H9 (cell line): ENCODE data around the gene SIGLEC7. TPM values are rescaled to one million over a fixed set of nuclear protein-coding genes. Genes with fewer than 3 reads are reported as not detected.

ENCODE experiments used
- DNase-seq: peaks from one replicate; pipeline ENCODE4 v3.0.0-alpha.2; 2017
- H2AFZ ChIP-seq: one replicate; pipeline ENCODE4 v1.6.1; 2013; ENCODE audit warnings: mild to moderate bottlenecking, low read length, control low read depth, moderate library complexity
- H2AK5ac ChIP-seq: 2 replicates; pipeline ENCODE4 v1.6.1; 2013; ENCODE audit warnings: low read length, control low read depth, mixed read lengths; ENCODE audit not compliant: insufficient read length
- H2BK120ac ChIP-seq: one replicate; pipeline ENCODE4 v1.6.1; 2013; ENCODE audit warnings: low read depth, mild to moderate bottlenecking, low read length, control low read depth, inconsistent platforms; ENCODE audit not compliant: poor library complexity, severe bottlenecking
- H2BK12ac ChIP-seq: 2 replicates; pipeline ENCODE4 v1.6.1; 2013; ENCODE audit warnings: low read length, control low read depth, mixed read lengths, low read depth; ENCODE audit not compliant: insufficient read length
- H2BK15ac ChIP-seq: 2 replicates; pipeline ENCODE4 v1.6.1; 2013; ENCODE audit warnings: low read depth, low read length, control low read depth
- H2BK20ac ChIP-seq: one replicate; pipeline ENCODE4 v1.6.1; 2013; ENCODE audit warnings: low read depth, mild to moderate bottlenecking, low read length, control low read depth, inconsistent platforms; ENCODE audit not compliant: poor library complexity, severe bottlenecking
- H2BK5ac ChIP-seq: 2 replicates; pipeline ENCODE4 v1.6.1; 2013; ENCODE audit warnings: low read length, control low read depth, mixed read lengths; ENCODE audit not compliant: insufficient read length
- H3K14ac ChIP-seq: 2 replicates; pipeline ENCODE4 v1.6.1; 2013; ENCODE audit warnings: low read length, control low read depth; ENCODE audit not compliant: insufficient read depth
- H3K18ac ChIP-seq: 2 replicates; pipeline ENCODE4 v1.6.1; 2013; ENCODE audit warnings: low read depth, mild to moderate bottlenecking, mixed read lengths, low read length, control low read depth; ENCODE audit not compliant: insufficient read length
- H3K23ac ChIP-seq: 2 replicates; pipeline ENCODE4 v1.6.1; 2013; ENCODE audit warnings: low read length, control low read depth, mixed read lengths, low read depth; ENCODE audit not compliant: insufficient read length
- H3K23me2 ChIP-seq: 2 replicates; pipeline ENCODE4 v1.6.1; 2013; ENCODE audit warnings: low read depth, mild to moderate bottlenecking, mixed read lengths, low read length, control low read depth; ENCODE audit not compliant: insufficient read length, poor library complexity, severe bottlenecking
- H3K27ac ChIP-seq: 2 replicates; pipeline ENCODE4 v1.5.1; 2013; ENCODE audit warnings: low read length, control low read depth, mixed read lengths, low read depth; ENCODE audit not compliant: insufficient read length
- H3K27me3 ChIP-seq: 2 replicates; pipeline ENCODE4 v1.6.1; 2013; ENCODE audit warnings: low read length, control low read depth, inconsistent platforms; ENCODE audit not compliant: insufficient read depth
- H3K4ac ChIP-seq: 2 replicates; pipeline ENCODE4 v1.6.1; 2013; ENCODE audit warnings: low read depth, mild to moderate bottlenecking, control low read depth, inconsistent platforms, low read length, moderate library complexity
- H3K4me1 ChIP-seq: 2 replicates; pipeline ENCODE4 v1.6.1; 2013; ENCODE audit warnings: low read length, control low read depth, inconsistent platforms; ENCODE audit not compliant: insufficient read depth
- H3K4me2 ChIP-seq: 2 replicates; pipeline ENCODE4 v1.6.1; 2013; ENCODE audit warnings: low read length, control low read depth, mixed read lengths; ENCODE audit not compliant: insufficient read length, insufficient read depth
- H3K56ac ChIP-seq: 2 replicates; pipeline ENCODE4 v1.6.1; 2013; ENCODE audit warnings: low read depth, mild to moderate bottlenecking, mixed read lengths, low read length, control low read depth; ENCODE audit not compliant: insufficient read length
- H3K79me1 ChIP-seq: 2 replicates; pipeline ENCODE4 v1.6.1; 2013; ENCODE audit warnings: low read depth, mild to moderate bottlenecking, moderate library complexity, low read length, control low read depth, inconsistent platforms; ENCODE audit not compliant: insufficient read depth, poor library complexity, severe bottlenecking
- H3K79me2 ChIP-seq: 2 replicates; pipeline ENCODE4 v1.6.1; 2013; ENCODE audit warnings: low read length, control low read depth, inconsistent platforms; ENCODE audit not compliant: insufficient read depth
- H3K9ac ChIP-seq: 2 replicates; pipeline ENCODE4 v1.6.1; 2013; ENCODE audit warnings: low read length, control low read depth, mixed read lengths; ENCODE audit not compliant: insufficient read length; ENCODE audit errors: extremely low read depth
- H3K9me3 ChIP-seq: one replicate; pipeline ENCODE4 v1.6.1; 2013; ENCODE audit warnings: low read depth, low read length, inconsistent platforms; ENCODE audit not compliant: control insufficient read depth
- H3T11ph ChIP-seq: one replicate; pipeline ENCODE4 v1.6.1; 2013; ENCODE audit warnings: mild to moderate bottlenecking, low read length, control low read depth, inconsistent platforms
- H4K20me1 ChIP-seq: one replicate; pipeline ENCODE4 v1.6.1; 2013; ENCODE audit not compliant: control insufficient read depth, insufficient read length, insufficient read depth
- H4K5ac ChIP-seq: 2 replicates; pipeline ENCODE4 v1.6.1; 2013; ENCODE audit warnings: low read depth, mild to moderate bottlenecking, mixed read lengths, low read length, control low read depth; ENCODE audit not compliant: insufficient read length
- H4K8ac ChIP-seq: replicated peaks from 2 replicates; pipeline ENCODE4 v1.6.1; 2013; ENCODE audit warnings: low read length, control low read depth, mixed read lengths, low read depth; ENCODE audit not compliant: insufficient read length
- H4K91ac ChIP-seq: 2 replicates; pipeline ENCODE4 v1.6.1; 2013; ENCODE audit warnings: low read depth, mild to moderate bottlenecking, moderate library complexity, mixed read lengths, low read length, control low read depth; ENCODE audit not compliant: insufficient read length
- H3K27ac Mint-ChIP-seq, 3 experiments: 2 replicates in 2 of 3; 3 replicates in 1 of 3; pipeline ENCODE4 v1.8.0; 2020 to 2021; ENCODE audit warnings: mixed read lengths in 3 of 3, mild to moderate bottlenecking in 1 of 3, moderate library complexity in 1 of 3
- H3K27me3 Mint-ChIP-seq: 2 replicates; pipeline ENCODE4 v1.8.0; 2021; ENCODE audit warnings: low read depth, mild to moderate bottlenecking, moderate library complexity, mixed read lengths
- H3K36me3 Mint-ChIP-seq, 3 experiments: 2 replicates in 2 of 3; 3 replicates in 1 of 3; pipeline ENCODE4 v1.8.0; 2020 to 2021; ENCODE audit warnings: low read depth in 3 of 3, mixed read lengths in 3 of 3; ENCODE audit not compliant: insufficient read depth in 1 of 3
- H3K4me1 Mint-ChIP-seq, 2 experiments: 2 replicates each; pipeline ENCODE4 v1.8.0; 2020; ENCODE audit warnings: mixed read lengths in 2 of 2
- H3K4me3 Mint-ChIP-seq, 2 experiments: 2 replicates in 1 of 2; 3 replicates in 1 of 2; pipeline ENCODE4 v1.8.0; 2020 to 2021; ENCODE audit warnings: mild to moderate bottlenecking in 2 of 2, mixed read lengths in 2 of 2, moderate library complexity in 1 of 2
- H3K9me3 Mint-ChIP-seq, 2 experiments: 2 replicates in 1 of 2; 3 replicates in 1 of 2; pipeline ENCODE4 v1.8.0; 2020; ENCODE audit warnings: mild to moderate bottlenecking in 2 of 2, mixed read lengths in 2 of 2, moderate library complexity in 1 of 2
- WGBS: extraction: QIAGEN DNeasy Blood & Tissue Kit; methylation state at CpG from one replicate; pipeline ENCODE4 v1.1.7; 2013; ENCODE audit warnings: missing lambda C conversion rate, low lambda C conversion rate, mixed read lengths; ENCODE audit not compliant: insufficient read length; ENCODE audit errors: extremely low coverage; 5-methylcytosine and 5-hydroxymethylcytosine counted together
- total RNA-seq: library from RNA; stranded (reverse); gene quantifications from 2 replicates; pipeline ENCODE4 v1.2.1, GENCODE V29; 2021
- TF ChIP-seq, protein P1 (sequence below): fragments of 200-600 bp; sonication (generic); conservative IDR thresholded peaks from 3 replicates; pipeline ENCODE4 v1.8.0; 2021; ENCODE audit warnings: antibody characterized with exemption, mild to moderate bottlenecking

SIGLEC7 gene
- total RNA-seq, 1 experiment from 2014 or later, result not detected

- no peak overlapping the region for H3K14ac ChIP-seq
- Mint-ChIP-seq H3K27ac (no peak overlapping the region), H3K9me3 (peaks cover 0 to 82% of the 10 kb centered on the region in 2 experiments; a peak in 4 of 5 replicates), H3K36me3 (no peaks in the 10 kb centered on the region; a peak in 1 of 7 replicates), H3K4me1 (no peaks in the 10 kb centered on the region), H3K27me3 (peaks cover 16% of the 10 kb centered on the region), H3K4me3 (no peak overlapping the region; a peak in 1 of 5 replicates)
- H2AFZ ChIP-seq, result no peak overlapping the region
- TF ChIP-seq, protein P1, sequence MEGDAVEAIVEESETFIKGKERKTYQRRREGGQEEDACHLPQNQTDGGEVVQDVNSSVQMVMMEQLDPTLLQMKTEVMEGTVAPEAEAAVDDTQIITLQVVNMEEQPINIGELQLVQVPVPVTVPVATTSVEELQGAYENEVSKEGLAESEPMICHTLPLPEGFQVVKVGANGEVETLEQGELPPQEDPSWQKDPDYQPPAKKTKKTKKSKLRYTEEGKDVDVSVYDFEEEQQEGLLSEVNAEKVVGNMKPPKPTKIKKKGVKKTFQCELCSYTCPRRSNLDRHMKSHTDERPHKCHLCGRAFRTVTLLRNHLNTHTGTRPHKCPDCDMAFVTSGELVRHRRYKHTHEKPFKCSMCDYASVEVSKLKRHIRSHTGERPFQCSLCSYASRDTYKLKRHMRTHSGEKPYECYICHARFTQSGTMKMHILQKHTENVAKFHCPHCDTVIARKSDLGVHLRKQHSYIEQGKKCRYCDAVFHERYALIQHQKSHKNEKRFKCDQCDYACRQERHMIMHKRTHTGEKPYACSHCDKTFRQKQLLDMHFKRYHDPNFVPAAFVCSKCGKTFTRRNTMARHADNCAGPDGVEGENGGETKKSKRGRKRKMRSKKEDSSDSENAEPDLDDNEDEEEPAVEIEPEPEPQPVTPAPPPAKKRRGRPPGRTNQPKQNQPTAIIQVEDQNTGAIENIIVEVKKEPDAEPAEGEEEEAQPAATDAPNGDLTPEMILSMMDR, result no peak
- H3K9ac ChIP-seq, result no peak overlapping the region
- H4K8ac ChIP-seq, result no peak overlapping the region
- H3K27ac ChIP-seq, result no peak overlapping the region
- no peak overlapping the region for H2BK5ac ChIP-seq
- H4K20me1 ChIP-seq, result no peaks in the 10 kb centered on the region
- H3K9me3 ChIP-seq, result no peaks in the 10 kb centered on the region
- no peaks in the 10 kb centered on the region for H3K79me1 ChIP-seq
- H3K4me1 ChIP-seq, result no peaks in the 10 kb centered on the region
- no CpG with 5 or more reads among the region's 5 CpGs for WGBS
- no peak overlapping the region for H3K4ac ChIP-seq
- H2BK12ac ChIP-seq, result no peak overlapping the region
- no peak overlapping the region for H2BK20ac ChIP-seq
- no peak for DNase-seq
- no peak overlapping the region for H2BK15ac ChIP-seq
- no peak overlapping the region for H3T11ph ChIP-seq
- H3K4me2 ChIP-seq, result no peak overlapping the region
- H3K56ac ChIP-seq, result no peak overlapping the region
- no peak overlapping the region for H4K91ac ChIP-seq
- no peak overlapping the region for H3K18ac ChIP-seq
- no peak overlapping the region for H2BK120ac ChIP-seq
- no peaks in the 10 kb centered on the region for H3K79me2 ChIP-seq
- H3K27me3 ChIP-seq, result no peaks in the 10 kb centered on the region
- no peak overlapping the region for H3K23ac ChIP-seq
- H2AK5ac ChIP-seq, result no peak overlapping the region
- H3K23me2 ChIP-seq, result peaks cover 3% of the 10 kb centered on the region
- H4K5ac ChIP-seq, result no peak overlapping the region
Observed at GRCh38 chr19:51201712-51202111, 59.6 kb downstream of the SIGLEC7 start.

Other genes with a start within 250 kb of the SIGLEC7 start
- 0.48 TPM in 1 of 2 replicates, not detected in the other for gene KLK4, start 230.9 kb upstream of the SIGLEC7 start, total RNA-seq
- not detected in 2 replicates for gene KLK5, start 189.3 kb upstream of the SIGLEC7 start, total RNA-seq
- 2.6 and 3.4 TPM in 2 replicates for gene KLK6, start 172.7 kb upstream of the SIGLEC7 start, total RNA-seq
- gene KLK7, start 158.4 kb upstream of the SIGLEC7 start, total RNA-seq, result 0.13 and 0.52 TPM in 2 replicates
- gene KLK8, start 140.7 kb upstream of the SIGLEC7 start, total RNA-seq, result 2.7 and 2.9 TPM in 2 replicates
- gene KLK10, start 122.6 kb upstream of the SIGLEC7 start, total RNA-seq, result 1.3 and 1.4 TPM in 2 replicates
- gene KLK11, start 115.7 kb upstream of the SIGLEC7 start, total RNA-seq, result not detected in 2 replicates
- gene KLK12, start 107.3 kb upstream of the SIGLEC7 start, total RNA-seq, result not detected in 2 replicates
- gene KLK13, start 77.2 kb upstream of the SIGLEC7 start, total RNA-seq, result 3.0 and 4.2 TPM in 2 replicates
- gene KLK14, start 59.4 kb upstream of the SIGLEC7 start, total RNA-seq, result 0.26 and 0.46 TPM in 2 replicates
- 8.0 and 8.8 TPM in 2 replicates for gene CTU1, start 33.9 kb upstream of the SIGLEC7 start, total RNA-seq
- gene SIGLEC9, start 17.4 kb upstream of the SIGLEC7 start, total RNA-seq, result not detected in 2 replicates
- gene CD33, start 82.8 kb downstream of the SIGLEC7 start, total RNA-seq, result 0.09 and 0.35 TPM in 2 replicates
- gene SIGLECL1, start 108.8 kb downstream of the SIGLEC7 start, total RNA-seq, result not detected in 2 replicates
- 41.4 and 42.3 TPM in 2 replicates for gene IGLON5, start 169.3 kb downstream of the SIGLEC7 start, total RNA-seq
- 5.3 and 5.6 TPM in 2 replicates for gene VSIG10L, start 199.8 kb downstream of the SIGLEC7 start, total RNA-seq
- 44.8 and 49.4 TPM in 2 replicates for gene ETFB, start 224.1 kb downstream of the SIGLEC7 start, total RNA-seq
- gene CLDND2, start 226.7 kb downstream of the SIGLEC7 start, total RNA-seq, result 1.7 TPM in 1 of 2 replicates, not detected in the other
- not detected in 2 replicates for gene NKG7, start 230.4 kb downstream of the SIGLEC7 start, total RNA-seq
- not detected in 2 replicates for gene LIM2, start 245.7 kb downstream of the SIGLEC7 start, total RNA-seq
- gene C19orf84, start 248.3 kb downstream of the SIGLEC7 start, total RNA-seq, result 4.1 and 4.8 TPM in 2 replicates